DND-41 (cell line): ENCODE data around the gene DOCK8.

Experiments used
- CTCF ChIP-seq: IDR thresholded peaks from 2 replicates; pipeline ENCODE4 v1.5.1; 2012; ENCODE audit warnings: borderline replicate concordance, low read length, moderate library complexity, mild to moderate bottlenecking; ENCODE audit not compliant: poor library complexity, severe bottlenecking; ENCODE audit errors: extremely low read depth
- EZH2 ChIP-seq: IDR thresholded peaks from 3 replicates; pipeline ENCODE4 v1.6.1; 2012; ENCODE audit warnings: borderline replicate concordance, low read depth, mild to moderate bottlenecking, moderate library complexity, low read length, inconsistent platforms; ENCODE audit not compliant: severe bottlenecking

- TF ChIP-seq CTCF (no peak), EZH2 (no peak)
Observed at GRCh38 chr9:419571-420171, 205.0 kb downstream of the DOCK8 start.
